HEK293 (cell line): ENCODE results near the gene RIPOR1.

Source experiments
- AEBP2 ChIP-seq: fragments of 450-650 bp; formaldehyde crosslinking; IDR thresholded peaks from 2 replicates; pipeline ENCODE4 v1.5.1; 2016; ENCODE audit warnings: missing biosample characterization, missing genetic modification characterization, borderline replicate concordance
- HOXA7 ChIP-seq: sonication (generic); formaldehyde crosslinking; IDR thresholded peaks from 2 replicates; pipeline ENCODE4 v1.8.1; 2022; ENCODE audit warnings: missing genetic modification reagents, borderline replicate concordance
- HOXD13 ChIP-seq: sonication (generic); formaldehyde crosslinking; IDR thresholded peaks from 2 replicates; pipeline ENCODE4 v1.8.0; 2022; ENCODE audit warnings: missing genetic modification reagents, borderline replicate concordance
- IKZF3 ChIP-seq: fragments of 450-650 bp; IDR thresholded peaks from 2 replicates; pipeline ENCODE4 v1.5.0; 2018; ENCODE audit warnings: missing biosample characterization, mild to moderate bottlenecking, missing genetic modification characterization, moderate library complexity
- MZF1 ChIP-seq: fragments of 450-650 bp; formaldehyde crosslinking; IDR thresholded peaks from 2 replicates; pipeline ENCODE4 v1.5.1; 2017; ENCODE audit warnings: missing biosample characterization, missing genetic modification characterization, borderline replicate concordance
- OSR2 ChIP-seq: fragments of 450-650 bp; formaldehyde crosslinking; IDR thresholded peaks from 2 replicates; pipeline ENCODE4 v1.5.1; 2016; ENCODE audit warnings: missing biosample characterization, missing genetic modification characterization
- SCRT1 ChIP-seq: fragments of 450-650 bp; formaldehyde crosslinking; IDR thresholded peaks from 2 replicates; pipeline ENCODE4 v1.5.1; 2016; ENCODE audit warnings: missing biosample characterization, missing genetic modification characterization, borderline replicate concordance
- TRIM28 ChIP-seq: IDR thresholded peaks from 2 replicates; pipeline ENCODE4 v1.6.1; 2011; ENCODE audit warnings: low read length, control low read depth, borderline replicate concordance
- ZBTB44 ChIP-seq: fragments of 450-650 bp; IDR thresholded peaks from 2 replicates; pipeline ENCODE4 v1.5.1; 2018; ENCODE audit warnings: missing biosample characterization, mild to moderate bottlenecking, missing genetic modification characterization
- ZBTB8A ChIP-seq: fragments of 450-650 bp; formaldehyde crosslinking; IDR thresholded peaks from 2 replicates; pipeline ENCODE4 v1.5.1; 2016; ENCODE audit warnings: missing biosample characterization, missing genetic modification characterization
- ZNF114 ChIP-seq: fragments of 450-650 bp; formaldehyde crosslinking; IDR thresholded peaks from 2 replicates; pipeline ENCODE4 v1.5.0; 2017; ENCODE audit warnings: missing biosample characterization, missing genetic modification characterization
- ZNF184 ChIP-seq: fragments of 450-650 bp; IDR thresholded peaks from 2 replicates; pipeline ENCODE4 v1.5.1; 2018; ENCODE audit warnings: missing biosample characterization, mild to moderate bottlenecking, missing genetic modification characterization
- ZNF248 ChIP-seq: fragments of 450-650 bp; formaldehyde crosslinking; IDR thresholded peaks from 2 replicates; pipeline ENCODE4 v1.5.1; 2017; ENCODE audit warnings: missing biosample characterization, missing genetic modification characterization
- ZNF26 ChIP-seq: fragments of 450-650 bp; formaldehyde crosslinking; IDR thresholded peaks from 2 replicates; pipeline ENCODE4 v1.5.1; 2016; ENCODE audit warnings: missing biosample characterization, missing genetic modification characterization
- ZNF274 ChIP-seq, 2 experiments: fragments of 200-500 bp in 1 of 2; fragments of 450-650 bp in 1 of 2; sonication (Bioruptor generic) in 1 of 2; formaldehyde crosslinking in 1 of 2; IDR thresholded peaks; 2 replicates each; pipeline versions ENCODE4 v1.5.1 to v1.6.1; 2014 to 2016; ENCODE audit warnings: borderline replicate concordance in 1 of 2, inconsistent platforms in 1 of 2, low read length in 1 of 2, missing biosample characterization in 1 of 2, missing genetic modification characterization in 1 of 2
- ZNF280D ChIP-seq: fragments of 450-650 bp; formaldehyde crosslinking; IDR thresholded peaks from 2 replicates; pipeline ENCODE4 v1.5.1; 2016; ENCODE audit warnings: missing biosample characterization, missing genetic modification characterization
- ZNF324 ChIP-seq: fragments of 450-650 bp; formaldehyde crosslinking; IDR thresholded peaks from 2 replicates; pipeline ENCODE4 v1.5.1; 2016; ENCODE audit warnings: missing biosample characterization, missing genetic modification characterization
- ZNF416 ChIP-seq: fragments of 450-650 bp; formaldehyde crosslinking; IDR thresholded peaks from 2 replicates; pipeline ENCODE4 v1.5.1; 2016; ENCODE audit warnings: missing biosample characterization, missing genetic modification characterization
- ZNF548 ChIP-seq: fragments of 450-650 bp; formaldehyde crosslinking; IDR thresholded peaks from 2 replicates; pipeline ENCODE4 v1.5.1; 2016; ENCODE audit warnings: missing biosample characterization, missing genetic modification characterization
- ZNF596 ChIP-seq: fragments of 450-650 bp; IDR thresholded peaks from 2 replicates; pipeline ENCODE4 v1.5.0; 2018; ENCODE audit warnings: missing biosample characterization, mild to moderate bottlenecking, missing genetic modification characterization, moderate library complexity
- ZNF645 ChIP-seq: fragments of 450-650 bp; formaldehyde crosslinking; IDR thresholded peaks from 2 replicates; pipeline ENCODE4; 2016; ENCODE audit warnings: missing biosample characterization, missing genetic modification characterization
- ZNF654 ChIP-seq: fragments of 450-650 bp; formaldehyde crosslinking; IDR thresholded peaks from 2 replicates; pipeline ENCODE4 v1.5.1; 2016; ENCODE audit warnings: low read depth, missing biosample characterization, missing genetic modification characterization
- ZNF658 ChIP-seq: fragments of 450-650 bp; formaldehyde crosslinking; IDR thresholded peaks from 2 replicates; pipeline ENCODE4; 2016; ENCODE audit warnings: missing biosample characterization, missing genetic modification characterization
- ZNF660 ChIP-seq: fragments of 450-650 bp; IDR thresholded peaks from 2 replicates; pipeline ENCODE4 v1.5.1; 2018; ENCODE audit warnings: missing biosample characterization, mild to moderate bottlenecking, missing genetic modification characterization
- ZNF704 ChIP-seq: fragments of 450-650 bp; formaldehyde crosslinking; IDR thresholded peaks from 2 replicates; pipeline ENCODE4 v1.5.1; 2016; ENCODE audit warnings: missing biosample characterization, missing genetic modification characterization
- ZNF776 ChIP-seq: fragments of 450-650 bp; formaldehyde crosslinking; IDR thresholded peaks from 2 replicates; pipeline ENCODE4 v1.5.0; 2017; ENCODE audit warnings: missing biosample characterization, missing genetic modification characterization, borderline replicate concordance
- ZNF777 ChIP-seq: fragments of 450-650 bp; formaldehyde crosslinking; IDR thresholded peaks from 2 replicates; pipeline ENCODE4 v1.5.1; 2017; ENCODE audit warnings: missing biosample characterization, missing genetic modification characterization, borderline replicate concordance
- ZNF791 ChIP-seq: fragments of 450-650 bp; formaldehyde crosslinking; IDR thresholded peaks from 2 replicates; pipeline ENCODE4 v1.5.1; 2016; ENCODE audit warnings: missing biosample characterization, missing genetic modification characterization

Gene RIPOR1

GRCh38 chr16:67563708-67564468 is 35.3 kb downstream of the RIPOR1 start (continued):
- TF ChIP-seq ZBTB44 (no peak), ZNF280D (tag by site-specific recombination) (no peak), ZNF658 (tag by site-specific recombination) (no peak), ZNF777 (tag by site-specific recombination) (no peak), ZNF274 (IDR thresholded peaks at IDR 0.05; ENCODE audit: low read length) (no peak), ZNF274 (tag by site-specific recombination; IDR thresholded peaks at IDR 0.05; ENCODE audit: borderline replicate concordance) (no peak), HOXA7 (CRISPR knock-in tag) (no peak), ZNF596 (tag by site-specific recombination) (no peak), IKZF3 (no peak), ZNF776 (no peak), ZNF645 (no peak), HOXD13 (CRISPR knock-in tag) (no peak), ZNF704 (tag by site-specific recombination) (no peak), TRIM28 (no peak), ZNF660 (tag by site-specific recombination) (peak; percentile 20; the same call in 1 of the 2 replicates), ZNF248 (tag by site-specific recombination) (no peak), ZNF26 (tag by site-specific recombination) (no peak), ZNF654 (no peak), MZF1 (tag by site-specific recombination) (no peak), ZNF184 (no peak), ZNF791 (no peak), OSR2 (peak; percentile 90), ZNF416 (tag by site-specific recombination) (no peak), ZBTB8A (tag by site-specific recombination) (peak; percentile 74), SCRT1 (peak; percentile 15; the same call in 1 of the 2 replicates), ZNF114 (tag by site-specific recombination) (no peak), ZNF548 (tag by site-specific recombination) (no peak), AEBP2 (tag by site-specific recombination) (no peak), ZNF324 (no peak)
